ENCODE measurements around the gene DSTN.

DNA sequence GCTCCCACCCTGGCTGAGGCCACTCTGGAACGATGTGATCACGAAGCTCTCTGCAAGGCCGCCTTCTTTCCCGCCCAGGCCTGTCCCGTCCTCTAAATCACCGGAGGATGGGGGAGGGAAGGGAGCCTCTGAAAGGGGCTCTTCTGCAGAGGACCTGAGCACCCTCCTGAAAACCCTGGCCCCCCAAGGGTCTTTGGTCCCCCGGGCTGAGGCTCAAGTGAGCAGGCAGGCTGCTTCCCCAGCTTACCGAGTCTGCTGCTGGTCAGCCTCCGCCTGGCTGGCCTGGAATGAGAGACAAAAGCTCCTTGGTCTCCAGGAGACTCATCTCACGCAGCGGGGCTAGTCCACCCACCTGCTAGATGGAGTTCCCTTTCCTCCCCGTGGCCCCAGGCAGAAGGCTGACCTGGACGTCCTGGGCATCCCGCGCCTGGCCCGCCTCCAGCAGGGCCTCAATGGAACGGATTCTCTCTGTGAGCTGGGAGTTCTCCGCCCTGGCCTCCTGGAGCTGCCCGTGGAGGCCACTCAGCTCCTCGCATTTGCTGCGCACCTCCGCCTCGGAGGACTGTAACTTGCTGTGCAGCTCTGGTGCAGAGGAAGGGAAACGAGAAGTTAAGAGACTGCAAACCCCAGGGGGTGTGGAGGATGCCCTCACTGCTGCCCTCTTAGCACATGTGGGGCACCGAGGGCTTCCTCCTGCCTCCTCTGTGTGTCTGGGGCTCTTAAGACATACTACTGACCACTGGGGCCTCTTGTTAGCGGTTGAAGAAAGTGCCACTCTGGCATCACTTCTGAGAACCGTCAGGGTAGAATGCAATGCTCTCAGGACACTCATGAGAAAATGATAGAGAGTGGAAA lies 57.5 kb downstream of the DSTN start:
- no peak for TF ChIP-seq CTCF (IDR thresholded peaks at IDR 0.05)
- TF ChIP-seq EZH2 (IDR thresholded peaks at IDR 0.05; ENCODE audit: borderline replicate concordance, insufficient read depth, low read depth, low read length, poor library complexity, severe bottlenecking), result no peak

Measured in B cell (primary cell).